ENCODE results near the gene DST.

GRCh38 chr6:56649782-56650181 lies 7.1 kb upstream of the DST start:
- TF ChIP-seq CTCF (IDR thresholded peaks at IDR 0.05) = no peak
- no peak for TF ChIP-seq EZH2 (IDR thresholded peaks at IDR 0.05; ENCODE audit: borderline replicate concordance, insufficient read depth, low read depth, low read length, poor library complexity, severe bottlenecking)

Measured in B cell (primary cell).